GM18498 (cell line): ENCODE measurements around the gene TMEM175.

ENCODE experiments used
- ATAC-seq: cut with Tn5 transposase; IDR thresholded peaks from one replicate; pipeline ENCODE4 v1.9.1; 2021; ENCODE audit warnings: mild to moderate bottlenecking, moderate library complexity; ENCODE audit not compliant: unreplicated experiment

TMEM175 gene

DNA sequence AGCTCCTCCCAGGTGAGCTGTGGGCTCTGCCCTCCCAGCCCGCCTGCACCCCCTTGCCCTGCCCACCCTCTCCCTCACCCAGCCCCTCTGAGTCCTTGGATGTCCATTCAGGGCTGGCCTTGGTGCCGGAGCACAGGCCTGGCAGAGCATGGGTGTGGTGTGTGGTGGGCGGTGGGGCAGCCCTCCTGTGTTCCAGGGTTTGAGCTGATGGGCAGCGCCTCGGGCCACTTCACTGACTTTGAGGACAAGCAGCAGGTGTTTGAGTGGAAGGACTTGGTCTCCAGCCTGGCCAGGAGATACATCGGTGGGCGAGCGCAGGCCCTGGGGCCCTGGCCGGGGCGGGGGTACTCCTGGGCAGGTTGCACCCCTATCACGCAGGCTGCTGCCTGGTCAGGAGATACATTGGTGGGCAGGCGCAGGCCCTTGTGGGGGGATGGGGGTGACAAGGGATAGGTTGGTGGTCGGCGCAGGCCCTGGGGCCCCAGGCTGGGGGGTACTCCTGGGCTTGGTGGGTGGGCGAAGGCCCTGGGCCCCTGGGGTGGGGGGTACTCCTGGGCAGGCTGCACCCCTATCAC is 68.5 kb downstream of the TMEM175 start:
- no peak for ATAC-seq

- ATAC-seq: no peak
Measured at GRCh38 chr4:1001561-1002130, 69.4 kb downstream of the TMEM175 start.

- ATAC-seq: no peak
Measured at GRCh38 chr4:1002131-1002630, 69.9 kb downstream of the TMEM175 start.

- no peak for ATAC-seq
Measured at GRCh38 chr4:1002631-1003251, 70.5 kb downstream of the TMEM175 start.

GRCh38 chr4:1003271-1004070 is 71.2 kb downstream of the TMEM175 start:
- ATAC-seq: no peak

- ATAC-seq: no peak
Measured at GRCh38 chr4:1004071-1004418, 71.8 kb downstream of the TMEM175 start.

DNA sequence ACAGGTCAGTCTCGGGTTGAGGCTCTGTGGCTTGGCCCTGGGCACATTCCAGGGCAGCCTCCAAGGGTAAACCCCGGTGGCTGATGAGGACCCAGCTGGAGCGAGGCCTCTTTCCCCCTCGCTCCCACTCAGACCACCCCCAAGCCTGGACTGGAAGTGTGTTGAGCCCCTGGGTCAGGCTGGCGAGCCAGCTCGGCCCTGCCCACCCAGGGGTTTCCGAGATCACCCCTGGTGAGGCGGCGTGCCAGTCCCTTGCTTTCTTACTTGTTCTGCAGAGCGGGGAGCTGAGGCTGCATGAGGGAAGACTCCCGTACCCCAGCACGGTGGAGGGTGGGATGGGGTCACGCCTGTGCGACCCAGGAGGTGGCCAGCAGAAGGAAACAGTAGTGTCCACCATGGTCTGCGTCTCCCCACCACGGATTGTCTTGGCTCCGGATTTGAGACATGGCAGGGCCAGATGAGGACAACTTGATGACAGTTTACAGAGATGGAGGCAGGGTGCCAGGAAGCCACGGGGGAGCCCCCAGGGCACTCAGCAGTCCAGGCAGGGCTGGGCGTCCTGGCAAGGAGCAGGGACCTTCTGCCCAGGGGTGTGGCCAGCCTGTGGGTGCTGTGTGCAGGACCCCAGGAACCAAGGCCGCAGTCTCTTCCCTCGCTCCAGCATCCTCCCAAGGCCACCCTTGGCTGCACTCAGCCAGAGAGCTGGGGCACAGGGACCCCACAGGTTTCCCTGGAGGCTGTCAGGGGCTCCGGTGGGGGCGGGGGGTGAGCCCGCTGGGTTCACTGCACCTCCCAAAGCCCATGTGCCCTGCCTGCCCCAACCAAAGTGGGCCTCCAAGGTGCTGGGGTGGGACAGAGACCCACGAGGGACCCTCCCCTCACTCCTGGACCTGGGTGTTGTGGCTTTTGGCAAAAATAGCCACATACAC is 72.6 kb downstream of the TMEM175 start:
- no peak for ATAC-seq

GRCh38 chr4:1006856-1007255 is 74.6 kb downstream of the TMEM175 start:
- ATAC-seq: no peak
